Tibial nerve (tissue), 4 donors: ENCODE measurements around the gene HLCS.

Source experiments
- CTCF ChIP-seq, 5 experiments: fragments of 200-600 bp in 3 of 5; fragments of 450-650 bp in 2 of 5; sonication (generic) in 3 of 5; IDR thresholded peaks; one replicate each; pipeline ENCODE4 v1.5.1; 2016 to 2019; ENCODE audit warnings: antibody characterized with exemption in 5 of 5, mild to moderate bottlenecking in 3 of 5, moderate library complexity in 2 of 5
- EP300 ChIP-seq, 2 donors: sonication (generic); formaldehyde crosslinking; IDR thresholded peaks; one replicate each; pipeline ENCODE4 v1.6.1; 2017; ENCODE audit warnings: antibody characterized with exemption in 2 of 2, mild to moderate bottlenecking in 1 of 2
- POLR2A ChIP-seq, 2 donors: fragments of 450-650 bp; IDR thresholded peaks; one replicate each; pipeline ENCODE4 v1.6.1; 2017; ENCODE audit warnings: antibody characterized with exemption in 2 of 2, mild to moderate bottlenecking in 2 of 2, moderate library complexity in 2 of 2

GRCh38 chr21:36890086-36890485 is 76.4 kb downstream of the HLCS start:
- TF ChIP-seq CTCF (IDR thresholded peaks at IDR 0.05) (no peak), POLR2A (IDR thresholded peaks at IDR 0.05) (no peak), EP300 (IDR thresholded peaks at IDR 0.05) (no peak)
